ENCODE measurements around the gene C4orf36. TPM values are rescaled to one million over a fixed set of nuclear protein-coding genes. Genes with fewer than 3 reads are reported as not detected.

C4orf36 gene
- total RNA-seq, 1 experiment from 2014 or later, result not detected

- Histone ChIP-seq H3K27ac (ENCODE audit: low read length) (no peak overlapping the region), H3K79me2 (ENCODE audit: low read length) (no peaks in the 10 kb centered on the region), H3K9me2 (replicated peaks; ENCODE audit: insufficient read depth, low read length) (0 out of 2 replicates have a peak, but pooled peaks cover 4% of the 10 kb centered on the region), H3K9me3 (ENCODE audit: low read length) (no peaks in the 10 kb centered on the region), H3K4me2 (ENCODE audit: low read depth, low read length, poor library complexity, severe bottlenecking) (no peak overlapping the region), H3K4me3 (ENCODE audit: low read length) (no peak overlapping the region), H3K4me1 (ENCODE audit: low read length) (no peaks in the 10 kb centered on the region), H4K20me1 (ENCODE audit: insufficient read depth, low read depth, low read length) (no peaks in the 10 kb centered on the region), H3K36me3 (ENCODE audit: insufficient read depth, low read length) (no peaks in the 10 kb centered on the region), H3K27me3 (ENCODE audit: low read length) (no peaks in the 10 kb centered on the region), H2AFZ (ENCODE audit: low read length) (no peak overlapping the region), H3K9ac (ENCODE audit: low read length) (no peak overlapping the region)
- DNase-seq, result no peak
Observed at GRCh38 chr4:86919561-86920223, 27.5 kb upstream of the C4orf36 start.

- no peak overlapping the region for H3K27ac ChIP-seq (ENCODE audit: low read length)
- H3K36me3 ChIP-seq (ENCODE audit: insufficient read depth, low read length), result no peaks in the 10 kb centered on the region
- H3K79me2 ChIP-seq (ENCODE audit: low read length), result no peaks in the 10 kb centered on the region
- no peak overlapping the region for H3K4me3 ChIP-seq (ENCODE audit: low read length)
- no peaks in the 10 kb centered on the region for H3K4me1 ChIP-seq (ENCODE audit: low read length)
- no peak for DNase-seq
- H2AFZ ChIP-seq (ENCODE audit: low read length), result no peak overlapping the region
- no peak overlapping the region for H3K9ac ChIP-seq (ENCODE audit: low read length)
- no peaks in the 10 kb centered on the region for H3K27me3 ChIP-seq (ENCODE audit: low read length)
- H3K9me2 ChIP-seq (replicated peaks; ENCODE audit: insufficient read depth, low read length), result 0 out of 2 replicates have a peak, but pooled peaks cover 4% of the 10 kb centered on the region
- no peaks in the 10 kb centered on the region for H3K9me3 ChIP-seq (ENCODE audit: low read length)
- H4K20me1 ChIP-seq (ENCODE audit: insufficient read depth, low read depth, low read length), result no peaks in the 10 kb centered on the region
- H3K4me2 ChIP-seq (ENCODE audit: low read depth, low read length, poor library complexity, severe bottlenecking), result no peak overlapping the region
Observed at GRCh38 chr4:86918539-86919072, 26.4 kb upstream of the C4orf36 start.

GRCh38 chr4:86917212-86918039 lies 25.2 kb upstream of the C4orf36 start:
- no peak overlapping the region for H2AFZ ChIP-seq (ENCODE audit: low read length)
- H3K9me2 ChIP-seq (replicated peaks; ENCODE audit: insufficient read depth, low read length), result 0 out of 2 replicates have a peak, but pooled peaks cover 4% of the 10 kb centered on the region
- H3K79me2 ChIP-seq (ENCODE audit: low read length), result no peaks in the 10 kb centered on the region
- H3K27me3 ChIP-seq (ENCODE audit: low read length), result no peaks in the 10 kb centered on the region
- H3K9ac ChIP-seq (ENCODE audit: low read length), result no peak overlapping the region
- no peak overlapping the region for H3K4me3 ChIP-seq (ENCODE audit: low read length)
- H4K20me1 ChIP-seq (ENCODE audit: insufficient read depth, low read depth, low read length), result no peaks in the 10 kb centered on the region
- H3K9me3 ChIP-seq (ENCODE audit: low read length), result no peaks in the 10 kb centered on the region
- no peak for DNase-seq
- no peaks in the 10 kb centered on the region for H3K4me1 ChIP-seq (ENCODE audit: low read length)
- H3K4me2 ChIP-seq (ENCODE audit: low read depth, low read length, poor library complexity, severe bottlenecking), result no peak overlapping the region
- H3K27ac ChIP-seq (ENCODE audit: low read length), result no peak overlapping the region
- no peaks in the 10 kb centered on the region for H3K36me3 ChIP-seq (ENCODE audit: insufficient read depth, low read length)

- H2AFZ ChIP-seq (ENCODE audit: low read length), result no peak overlapping the region
- no peaks in the 10 kb centered on the region for H3K4me1 ChIP-seq (ENCODE audit: low read length)
- no peaks in the 10 kb centered on the region for H3K79me2 ChIP-seq (ENCODE audit: low read length)
- DNase-seq, result no peak
- H3K9ac ChIP-seq (ENCODE audit: low read length), result no peak overlapping the region
- no peak overlapping the region for H3K4me3 ChIP-seq (ENCODE audit: low read length)
- H3K9me2 ChIP-seq (replicated peaks; ENCODE audit: insufficient read depth, low read length), result 0 out of 2 replicates have a peak, but pooled peaks cover 4% of the 10 kb centered on the region
- H3K4me2 ChIP-seq (ENCODE audit: low read depth, low read length, poor library complexity, severe bottlenecking), result no peak overlapping the region
- no peaks in the 10 kb centered on the region for H3K9me3 ChIP-seq (ENCODE audit: low read length)
- H3K27me3 ChIP-seq (ENCODE audit: low read length), result no peaks in the 10 kb centered on the region
- no peak overlapping the region for H3K27ac ChIP-seq (ENCODE audit: low read length)
- no peaks in the 10 kb centered on the region for H4K20me1 ChIP-seq (ENCODE audit: insufficient read depth, low read depth, low read length)
- H3K36me3 ChIP-seq (ENCODE audit: insufficient read depth, low read length), result no peaks in the 10 kb centered on the region
Observed at GRCh38 chr4:86916392-86916791, 24.2 kb upstream of the C4orf36 start.

GRCh38 chr4:86910820-86911684 lies 18.8 kb upstream of the C4orf36 start:
- DNase-seq, result no peak
- Histone ChIP-seq H3K9me3 (ENCODE audit: low read length) (no peaks in the 10 kb centered on the region), H3K9ac (ENCODE audit: low read length) (no peak overlapping the region), H3K4me2 (ENCODE audit: low read depth, low read length, poor library complexity, severe bottlenecking) (no peak overlapping the region), H3K36me3 (ENCODE audit: insufficient read depth, low read length) (no peaks in the 10 kb centered on the region), H3K4me1 (ENCODE audit: low read length) (peaks cover 9% of the 10 kb centered on the region), H2AFZ (ENCODE audit: low read length) (no peak overlapping the region), H3K27me3 (ENCODE audit: low read length) (no peaks in the 10 kb centered on the region), H3K9me2 (replicated peaks; ENCODE audit: insufficient read depth, low read length) (no peaks in the 10 kb centered on the region), H3K4me3 (ENCODE audit: low read length) (no peak overlapping the region), H3K27ac (ENCODE audit: low read length) (no peak overlapping the region), H3K79me2 (ENCODE audit: low read length) (no peaks in the 10 kb centered on the region), H4K20me1 (ENCODE audit: insufficient read depth, low read depth, low read length) (no peaks in the 10 kb centered on the region)

GRCh38 chr4:86910369-86910768 lies 18.1 kb upstream of the C4orf36 start:
- Histone ChIP-seq H3K9me2 (replicated peaks; ENCODE audit: insufficient read depth, low read length) (no peaks in the 10 kb centered on the region), H3K9ac (ENCODE audit: low read length) (no peak overlapping the region), H3K4me1 (ENCODE audit: low read length) (peaks cover 9% of the 10 kb centered on the region), H3K4me2 (ENCODE audit: low read depth, low read length, poor library complexity, severe bottlenecking) (no peak overlapping the region), H3K9me3 (ENCODE audit: low read length) (no peaks in the 10 kb centered on the region), H3K27me3 (ENCODE audit: low read length) (no peaks in the 10 kb centered on the region), H3K27ac (ENCODE audit: low read length) (no peak overlapping the region), H3K79me2 (ENCODE audit: low read length) (no peaks in the 10 kb centered on the region), H4K20me1 (ENCODE audit: insufficient read depth, low read depth, low read length) (no peaks in the 10 kb centered on the region), H3K4me3 (ENCODE audit: low read length) (no peak overlapping the region), H3K36me3 (ENCODE audit: insufficient read depth, low read length) (no peaks in the 10 kb centered on the region), H2AFZ (ENCODE audit: low read length) (no peak overlapping the region)
- no peak for DNase-seq

GRCh38 chr4:86909546-86910295 lies 17.5 kb upstream of the C4orf36 start:
- Histone ChIP-seq H3K4me3 (ENCODE audit: low read length) (no peak overlapping the region), H3K9ac (ENCODE audit: low read length) (no peak overlapping the region), H3K27ac (ENCODE audit: low read length) (no peak overlapping the region), H3K9me2 (replicated peaks; ENCODE audit: insufficient read depth, low read length) (no peaks in the 10 kb centered on the region), H3K4me2 (ENCODE audit: low read depth, low read length, poor library complexity, severe bottlenecking) (no peak overlapping the region), H3K9me3 (ENCODE audit: low read length) (no peaks in the 10 kb centered on the region), H2AFZ (ENCODE audit: low read length) (no peak overlapping the region), H3K27me3 (ENCODE audit: low read length) (no peaks in the 10 kb centered on the region), H3K36me3 (ENCODE audit: insufficient read depth, low read length) (no peaks in the 10 kb centered on the region), H3K79me2 (ENCODE audit: low read length) (no peaks in the 10 kb centered on the region), H4K20me1 (ENCODE audit: insufficient read depth, low read depth, low read length) (no peaks in the 10 kb centered on the region), H3K4me1 (ENCODE audit: low read length) (peaks cover 9% of the 10 kb centered on the region)
- no peak for DNase-seq
